Chondrocyte (in vitro differentiated cells): ENCODE measurements around the gene RALY. TPM values are rescaled to one million over a fixed set of nuclear protein-coding genes. Genes with fewer than 3 reads are reported as not detected.

ENCODE experiments used
- DNase-seq: peaks from one replicate; pipeline ENCODE4 v3.0.0; 2021; ENCODE audit warnings: mixed read lengths, low spot score
- H3K27ac Mint-ChIP-seq: one replicate; pipeline ENCODE4 v1.8.0; 2021; ENCODE audit warnings: mild to moderate bottlenecking, moderate library complexity, mixed read lengths; ENCODE audit not compliant: unreplicated experiment
- H3K27me3 Mint-ChIP-seq: 2 replicates; pipeline ENCODE4 v1.8.0; 2021; ENCODE audit warnings: low read depth, mixed read lengths
- H3K36me3 Mint-ChIP-seq: 2 replicates; pipeline ENCODE4 v1.8.0; 2021; ENCODE audit warnings: low read depth, mixed read lengths
- H3K4me1 Mint-ChIP-seq: 2 replicates; pipeline ENCODE4 v1.8.0; 2021; ENCODE audit warnings: low read depth, mild to moderate bottlenecking, mixed read lengths
- H3K4me3 Mint-ChIP-seq: one replicate; pipeline ENCODE4 v1.8.0; 2021; ENCODE audit warnings: mild to moderate bottlenecking, moderate library complexity, mixed read lengths; ENCODE audit not compliant: unreplicated experiment
- H3K9me3 Mint-ChIP-seq: 2 replicates; pipeline ENCODE4 v1.8.0; 2021; ENCODE audit warnings: low read depth, mixed read lengths
- CTCF ChIP-seq: fragments of 200-600 bp; sonication (generic); IDR thresholded peaks from 2 replicates; pipeline ENCODE4 v1.5.0; 2021; ENCODE audit warnings: antibody characterized with exemption, mild to moderate bottlenecking, moderate library complexity
- total RNA-seq: library from RNA; stranded (reverse); gene quantifications from 3 replicates; pipeline ENCODE4 v1.2.1, GENCODE V29; 2021

RALY gene
- total RNA-seq, 1 donor from 2014 or later = 169 TPM

GRCh38 chr20:34052414-34052813 lies 58.7 kb downstream of the RALY start:
- H3K36me3 Mint-ChIP-seq = no peaks in the 10 kb centered on the region
- no peak overlapping the region for H3K27ac Mint-ChIP-seq

GRCh38 chr20:34055290-34055689 lies 61.6 kb downstream of the RALY start:
- no peak for TF ChIP-seq CTCF
- H3K9me3 Mint-ChIP-seq = no peaks in the 10 kb centered on the region
- DNase-seq = no peak
- no peak overlapping the region for H3K27ac Mint-ChIP-seq
- no peak overlapping the region for H3K4me3 Mint-ChIP-seq
- H3K27me3 Mint-ChIP-seq = no peaks in the 10 kb centered on the region
- no peaks in the 10 kb centered on the region for H3K36me3 Mint-ChIP-seq
- H3K4me1 Mint-ChIP-seq = peaks cover 19% of the 10 kb centered on the region

More at GRCh38 chr20:34052414-34052813, 58.7 kb downstream of the RALY start:
- peaks cover 22% of the 10 kb centered on the region for H3K4me1 Mint-ChIP-seq
- TF ChIP-seq CTCF = no peak
- H3K9me3 Mint-ChIP-seq = no peaks in the 10 kb centered on the region
- no peak overlapping the region for H3K4me3 Mint-ChIP-seq
- no peak for DNase-seq
- no peaks in the 10 kb centered on the region for H3K27me3 Mint-ChIP-seq

- peaks cover 1% of the 10 kb centered on the region for H3K36me3 Mint-ChIP-seq
- H3K27ac Mint-ChIP-seq = no peak overlapping the region
- no peak overlapping the region for H3K4me3 Mint-ChIP-seq
- no peaks in the 10 kb centered on the region for H3K9me3 Mint-ChIP-seq
- H3K27me3 Mint-ChIP-seq = no peaks in the 10 kb centered on the region
- DNase-seq = no peak
- H3K4me1 Mint-ChIP-seq = peaks cover 15% of the 10 kb centered on the region
- TF ChIP-seq CTCF = no peak
These were observed 65.1 kb downstream of the RALY start for GRCh38 chr20:34058831-34059230.

- Mint-ChIP-seq H3K9me3 (no peaks in the 10 kb centered on the region), H3K4me1 (peaks cover 26% of the 10 kb centered on the region), H3K27me3 (no peaks in the 10 kb centered on the region), H3K27ac (peak overlapping the region; percentile 41), H3K36me3 (peaks cover 3% of the 10 kb centered on the region), H3K4me3 (no peak overlapping the region)
- TF ChIP-seq CTCF = no peak
- no peak for DNase-seq
These were observed 67.3 kb downstream of the RALY start for GRCh38 chr20:34060970-34061369.

GRCh38 chr20:34061695-34062094 lies 68.0 kb downstream of the RALY start:
- Mint-ChIP-seq H3K4me1 (peaks cover 31% of the 10 kb centered on the region), H3K9me3 (no peaks in the 10 kb centered on the region), H3K4me3 (no peak overlapping the region), H3K27me3 (no peaks in the 10 kb centered on the region), H3K36me3 (peaks cover 3% of the 10 kb centered on the region), H3K27ac (no peak overlapping the region)
- TF ChIP-seq CTCF = no peak
- DNase-seq = no peak
